ENCODE results near the gene CFAP74. TPM values are rescaled to one million over a fixed set of nuclear protein-coding genes. Genes with fewer than 3 reads are reported as not detected.

The CFAP74 gene
- total RNA-seq, 6 experiments from 2014 or later: 0.16 to 3.5 (median 0.32) TPM; not detected in 1

DNA sequence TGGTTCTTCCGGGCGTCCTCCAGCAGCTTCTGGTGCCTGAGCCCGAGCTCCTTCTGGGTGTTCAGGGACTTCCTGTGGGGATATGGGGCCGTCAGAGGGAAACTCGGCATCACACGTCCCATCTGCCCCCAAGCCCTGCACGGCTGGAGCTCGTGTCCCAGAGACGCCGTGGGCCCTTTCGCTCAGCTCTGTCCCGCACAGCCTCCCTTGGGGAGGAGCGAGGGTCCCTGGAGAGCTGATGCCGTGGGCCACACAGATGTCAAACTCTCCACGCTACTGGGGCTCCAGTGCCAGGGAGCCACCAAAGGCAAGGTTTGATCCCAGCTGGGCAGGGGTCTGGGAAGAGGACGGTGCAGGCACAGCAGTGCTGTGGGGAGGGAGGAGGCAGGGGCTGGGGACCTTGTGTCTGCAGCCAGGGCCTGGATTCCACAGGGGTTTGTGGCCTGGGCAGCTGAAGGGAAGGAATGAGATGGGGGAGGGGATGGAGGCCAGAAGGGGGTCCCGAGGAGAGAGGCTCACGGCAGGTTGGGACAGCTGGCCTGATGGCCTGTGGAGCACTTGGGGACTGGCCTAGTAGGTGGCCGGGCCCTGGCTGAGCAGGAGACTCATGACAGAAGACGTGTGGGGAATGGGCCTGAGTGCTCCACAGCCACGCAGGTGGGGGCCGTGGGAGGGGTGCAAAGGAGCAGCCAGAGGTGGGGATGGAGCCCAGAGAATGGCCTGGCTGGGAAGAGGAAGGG is 30.4 kb downstream of the CFAP74 start:
- intact Hi-C loops (cut with DNase I): no loop called here
- Histone ChIP-seq H3K27me3 (no peaks in the 10 kb centered on the region), H3K36me3 (no peaks in the 10 kb centered on the region), H3K4me1 (no peaks in the 10 kb centered on the region), H3K4me3 (no peak overlapping the region), H3K9me3 (no peaks in the 10 kb centered on the region), H3K27ac (no peak overlapping the region)
- no peak for TF ChIP-seq POLR2A (IDR thresholded peaks at IDR 0.05)
- TF ChIP-seq, protein P1, sequence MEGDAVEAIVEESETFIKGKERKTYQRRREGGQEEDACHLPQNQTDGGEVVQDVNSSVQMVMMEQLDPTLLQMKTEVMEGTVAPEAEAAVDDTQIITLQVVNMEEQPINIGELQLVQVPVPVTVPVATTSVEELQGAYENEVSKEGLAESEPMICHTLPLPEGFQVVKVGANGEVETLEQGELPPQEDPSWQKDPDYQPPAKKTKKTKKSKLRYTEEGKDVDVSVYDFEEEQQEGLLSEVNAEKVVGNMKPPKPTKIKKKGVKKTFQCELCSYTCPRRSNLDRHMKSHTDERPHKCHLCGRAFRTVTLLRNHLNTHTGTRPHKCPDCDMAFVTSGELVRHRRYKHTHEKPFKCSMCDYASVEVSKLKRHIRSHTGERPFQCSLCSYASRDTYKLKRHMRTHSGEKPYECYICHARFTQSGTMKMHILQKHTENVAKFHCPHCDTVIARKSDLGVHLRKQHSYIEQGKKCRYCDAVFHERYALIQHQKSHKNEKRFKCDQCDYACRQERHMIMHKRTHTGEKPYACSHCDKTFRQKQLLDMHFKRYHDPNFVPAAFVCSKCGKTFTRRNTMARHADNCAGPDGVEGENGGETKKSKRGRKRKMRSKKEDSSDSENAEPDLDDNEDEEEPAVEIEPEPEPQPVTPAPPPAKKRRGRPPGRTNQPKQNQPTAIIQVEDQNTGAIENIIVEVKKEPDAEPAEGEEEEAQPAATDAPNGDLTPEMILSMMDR (IDR thresholded peaks at IDR 0.05): no peak
- ATAC-seq (no peak), DNase-seq (no peak)
- 62% methylated on average over 19 of the region's 22 CpGs for WGBS (ENCODE audit: insufficient coverage, low coverage, low lambda C conversion rate, missing lambda C conversion rate)

DNA sequence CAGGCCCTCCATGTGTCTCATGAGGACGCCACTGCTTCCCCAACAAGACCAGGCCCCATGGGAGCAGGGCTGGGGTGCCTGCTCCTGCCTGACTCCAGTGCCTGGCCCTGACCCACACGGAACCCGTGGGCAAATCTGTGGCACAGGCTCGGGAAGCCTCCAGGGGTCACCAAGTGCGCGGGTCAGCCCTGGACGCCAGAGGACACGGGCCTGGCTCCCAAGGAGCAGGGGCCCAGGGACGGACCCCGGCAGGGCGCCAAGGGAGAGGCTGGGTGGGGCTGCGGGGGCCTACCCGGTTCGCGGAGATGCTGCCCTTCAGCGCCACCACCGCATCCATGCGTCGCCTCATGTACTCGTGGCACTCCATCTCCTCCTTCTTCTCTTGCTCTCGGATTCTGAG is 31.9 kb downstream of the CFAP74 start:
- TF ChIP-seq, protein P1 (IDR thresholded peaks at IDR 0.05): no peak
- TF ChIP-seq POLR2A (IDR thresholded peaks at IDR 0.05): no peak
- no peak overlapping the region for H3K27ac ChIP-seq
- 80% methylated on average over 3 of the region's 21 CpGs for WGBS (ENCODE audit: insufficient coverage, low coverage, low lambda C conversion rate, missing lambda C conversion rate)
- intact Hi-C loops (cut with DNase I): no loop called here
- H3K4me3 ChIP-seq: no peak overlapping the region
- DNase-seq (no peak), ATAC-seq (no peak)
- no peaks in the 10 kb centered on the region for H3K9me3 ChIP-seq
- no peaks in the 10 kb centered on the region for H3K27me3 ChIP-seq
- H3K36me3 ChIP-seq: no peaks in the 10 kb centered on the region
- no peaks in the 10 kb centered on the region for H3K4me1 ChIP-seq

DNA sequence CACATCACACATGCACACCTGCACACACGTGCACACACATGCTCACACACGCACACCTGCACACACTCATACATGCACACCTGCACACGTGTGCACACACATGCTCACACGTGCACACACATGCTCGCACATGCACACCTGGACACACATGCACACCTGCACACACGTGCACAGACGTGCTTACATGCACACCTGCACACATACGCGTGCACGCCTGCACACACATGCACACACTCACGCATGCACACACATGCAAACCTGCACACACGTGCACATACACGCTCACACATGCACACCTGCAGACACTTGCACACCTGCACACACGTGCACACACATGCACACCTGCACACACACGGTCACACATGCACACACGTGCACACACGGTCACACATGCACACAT is 32.6 kb downstream of the CFAP74 start:
- TF ChIP-seq, protein P1 (IDR thresholded peaks at IDR 0.05): no peak
- TF ChIP-seq POLR2A (IDR thresholded peaks at IDR 0.05): no peak
- no peak overlapping the region for H3K4me3 ChIP-seq
- H3K27me3 ChIP-seq: no peaks in the 10 kb centered on the region
- no peaks in the 10 kb centered on the region for H3K9me3 ChIP-seq
- DNase-seq (no peak), ATAC-seq (no peak)
- intact Hi-C loops (cut with DNase I): no loop called here
- no peak overlapping the region for H3K27ac ChIP-seq
- no peaks in the 10 kb centered on the region for H3K4me1 ChIP-seq
- WGBS (ENCODE audit: insufficient coverage, low coverage, low lambda C conversion rate, missing lambda C conversion rate): 64% methylated on average over 5 of the region's 17 CpGs
- no peaks in the 10 kb centered on the region for H3K36me3 ChIP-seq

DNA sequence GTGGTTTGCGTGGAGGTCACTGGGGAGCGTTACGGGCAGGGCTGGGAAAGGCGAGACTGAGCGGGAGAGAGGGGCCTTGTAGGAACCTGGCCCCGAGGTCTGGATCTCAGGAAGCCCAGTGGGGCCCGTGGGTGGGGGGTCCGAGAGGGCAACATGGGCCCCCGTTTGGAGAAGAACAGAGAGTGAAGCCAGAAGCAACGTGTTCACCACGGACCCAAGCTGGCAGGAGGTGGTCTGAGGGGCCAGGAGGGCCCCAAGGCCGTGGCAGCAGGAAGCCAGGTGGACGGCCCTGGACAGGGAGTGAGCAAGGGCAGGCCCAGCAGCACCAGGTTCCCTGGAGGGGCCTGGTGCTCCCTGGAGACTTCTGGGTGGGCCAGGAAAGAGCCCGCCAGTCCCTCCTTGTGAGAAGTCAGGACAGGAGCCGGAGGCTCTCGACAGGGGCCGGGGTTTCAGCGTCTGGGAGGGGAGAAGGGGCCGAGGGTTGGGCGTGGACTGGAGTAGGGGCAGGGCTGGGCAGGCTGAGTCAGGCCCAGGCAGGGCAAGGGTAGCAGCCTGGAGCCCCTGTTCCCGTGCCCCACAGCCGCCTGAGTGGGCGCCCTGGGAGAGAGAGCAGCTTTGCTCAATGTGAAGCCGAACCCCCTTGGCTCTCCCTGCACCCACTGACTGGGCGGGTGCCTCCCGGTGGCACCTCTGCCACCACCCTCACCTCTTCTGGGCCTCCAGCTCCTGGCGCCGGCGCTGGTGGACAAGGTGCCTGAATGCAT is 33.5 kb downstream of the CFAP74 start:
- 65% methylated on average over 2 of the region's 29 CpGs for WGBS (ENCODE audit: insufficient coverage, low coverage, low lambda C conversion rate, missing lambda C conversion rate)
- TF ChIP-seq, protein P1 (IDR thresholded peaks at IDR 0.05): no peak
- no peak for TF ChIP-seq POLR2A (IDR thresholded peaks at IDR 0.05)
- DNase-seq: peak in 1 of 3 donors; percentile 8
- Histone ChIP-seq H3K9me3 (no peaks in the 10 kb centered on the region), H3K4me1 (no peaks in the 10 kb centered on the region), H3K4me3 (no peak overlapping the region), H3K36me3 (no peaks in the 10 kb centered on the region), H3K27me3 (no peaks in the 10 kb centered on the region), H3K27ac (no peak overlapping the region)
- no peak for ATAC-seq
- intact Hi-C loops (cut with DNase I): loop anchor here in 1 of 2 donors (10.0 kb wide), 1 partner anchor 55 kb away; no protein-coding TSS in a partner anchor
